Caki2 (cell line): Measurements from ENCODE around the gene LDLR. TPM values are rescaled to one million over a fixed set of nuclear protein-coding genes. Genes with fewer than 3 reads are reported as not detected.
"Not testable (repeated sequence)": the region's sequence is repeated elsewhere in the genome, so short reads cannot be mapped to it uniquely, and the experiment has no call there.

ENCODE experiments used
- DNase-seq: peaks from one replicate; pipeline ENCODE4 v3.0.0-alpha.2; 2015; ENCODE audit warnings: low read depth
- in situ Hi-C: cut with HindIII; loops from 2 replicates; pipeline ENCODE4 v1.10.0; 2016; ENCODE audit warnings: low sequenced_read_pairs, low pct_unique_long_range_greater_than_20kb, mixed read lengths
- total RNA-seq: library from RNA; depleted of rRNA; stranded (reverse); fragments of >200 nt; shearing (Covaris generic); gene quantifications from 2 replicates; pipeline ENCODE4 v1.2.3, GENCODE V29; 2014; ENCODE audit warnings: low replicate concordance; rRNA removed

Gene LDLR
- total RNA-seq, 1 experiment from 2014 or later, result 54.3 TPM

DNA sequence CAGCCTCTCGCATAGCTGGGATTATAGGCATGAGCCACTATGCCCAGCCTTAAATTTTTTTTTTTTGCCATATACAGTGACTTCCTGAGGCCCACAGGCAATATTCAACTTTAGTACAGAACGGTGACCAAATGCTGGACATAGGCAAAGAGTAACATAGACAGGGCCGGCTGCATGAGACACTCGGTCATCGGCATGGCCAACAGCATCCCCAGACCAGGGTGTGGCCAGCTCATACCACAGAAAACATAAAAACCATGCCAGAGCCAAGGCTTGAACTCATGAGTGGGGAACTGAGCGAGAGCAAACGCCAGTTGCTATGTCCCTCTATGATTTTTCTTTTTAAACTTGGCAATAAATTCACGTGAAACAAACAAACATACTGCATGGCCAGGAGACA, 91.1 kb downstream of the LDLR start:
- in situ Hi-C loops, result no loop called here
- no peak for DNase-seq

GRCh38 chr19:11180975-11181374, 91.7 kb downstream of the LDLR start:
- DNase-seq, in situ Hi-C loops: not testable (repeated sequence)

- no peak for DNase-seq
- in situ Hi-C loops, result no loop called here
These were observed 92.2 kb downstream of the LDLR start for GRCh38 chr19:11181488-11181887.

Other genes starting within 250 kb of the LDLR start
- gene C19orf38, start 241.0 kb upstream of the LDLR start, total RNA-seq, result 1.1 and 3.3 TPM in 2 replicates
- gene CARM1, start 217.9 kb upstream of the LDLR start, total RNA-seq, result 19.1 TPM in 2 replicates
- gene YIPF2, start 160.8 kb upstream of the LDLR start, total RNA-seq, result 102 and 129 TPM in 2 replicates
- 60.3 and 60.8 TPM in 2 replicates for gene TIMM29, start 160.7 kb upstream of the LDLR start, total RNA-seq
- 76.1 and 109 TPM in 2 replicates for gene SMARCA4, start 128.4 kb upstream of the LDLR start, total RNA-seq
- 159 and 194 TPM in 2 replicates for gene SPC24, start 66.3 kb downstream of the LDLR start, total RNA-seq
- gene KANK2, start 108.1 kb downstream of the LDLR start, total RNA-seq, result 49.3 and 71.1 TPM in 2 replicates
- gene ANGPTL8, start 150.2 kb downstream of the LDLR start, total RNA-seq, result not detected in 2 replicates
- gene DOCK6, start 173.1 kb downstream of the LDLR start, total RNA-seq, result 8.7 and 14.1 TPM in 2 replicates
- not detected in 2 replicates for gene TSPAN16, start 206.7 kb downstream of the LDLR start, total RNA-seq